Suprapubic skin (tissue), 4 donors: Measurements from ENCODE around the gene IRF4. TPM values are rescaled to one million over a fixed set of nuclear protein-coding genes. Genes with fewer than 3 reads are reported as not detected.

Source experiments
- DNase-seq, 2 donors: peaks; one replicate each; pipeline ENCODE4 v3.0.0-alpha.2; 2019; ENCODE audit warnings: low spot score in 2 of 2
- H3K27ac ChIP-seq: fragments of 200-600 bp; sonication (generic); one replicate; pipeline ENCODE4 v1.5.1; 2019
- H3K27me3 ChIP-seq: fragments of 200-600 bp; sonication (generic); one replicate; pipeline ENCODE4 v1.5.1; 2019
- H3K36me3 ChIP-seq: fragments of 200-600 bp; sonication (generic); one replicate; pipeline ENCODE4 v1.5.1; 2019
- H3K4me1 ChIP-seq: fragments of 200-600 bp; sonication (generic); one replicate; pipeline ENCODE4 v1.5.1; 2019
- H3K4me3 ChIP-seq: fragments of 200-600 bp; sonication (generic); one replicate; pipeline ENCODE4 v1.5.1; 2019; ENCODE audit warnings: mild to moderate bottlenecking
- H3K9me3 ChIP-seq: fragments of 200-600 bp; sonication (generic); one replicate; pipeline ENCODE4 v1.5.1; 2019
- CTCF ChIP-seq, 2 donors: fragments of 200-600 bp in 1 of 2; fragments of 450-650 bp in 1 of 2; sonication (generic) in 1 of 2; IDR thresholded peaks; one replicate each; pipeline ENCODE4 v1.5.1; 2016 to 2019; ENCODE audit warnings: antibody characterized with exemption in 2 of 2, mild to moderate bottlenecking in 1 of 2, moderate library complexity in 1 of 2
- EP300 ChIP-seq: sonication (generic); formaldehyde crosslinking; IDR thresholded peaks from one replicate; pipeline ENCODE4 v1.6.1; 2017; ENCODE audit warnings: antibody characterized with exemption
- POLR2A ChIP-seq, 2 donors: fragments of 450-650 bp; IDR thresholded peaks; one replicate each; pipeline ENCODE4 v1.6.1; 2017; ENCODE audit warnings: antibody characterized with exemption in 2 of 2, mild to moderate bottlenecking in 2 of 2, moderate library complexity in 2 of 2
- POLR2AphosphoS5 ChIP-seq, 3 donors: sonication (generic); formaldehyde crosslinking; IDR thresholded peaks; one replicate each; pipeline ENCODE4 v1.6.1; 2017; ENCODE audit warnings: antibody characterized with exemption in 3 of 3
- WGBS: methylation state at CpG from one replicate; pipeline ENCODE4 v1.1.5; 2018; 5-methylcytosine and 5-hydroxymethylcytosine counted together
- total RNA-seq, 4 donors: library from RNA; depleted of rRNA; stranded (reverse); fragments of >200 nt; gene quantifications; one replicate each; pipeline ENCODE4 v1.1.0, GENCODE V29; 2016

Gene IRF4
- total RNA-seq, 4 donors from 2014 or later: 17.3 to 22.8 (median 20.4) TPM

- no peak overlapping the region for H3K4me3 ChIP-seq
- no peak for DNase-seq
- H3K9me3 ChIP-seq: no peaks in the 10 kb centered on the region
- WGBS: 87% methylated on average over 18 of the region's 18 CpGs
- no peaks in the 10 kb centered on the region for H3K4me1 ChIP-seq
- TF ChIP-seq POLR2A (IDR thresholded peaks at IDR 0.05): no peak
- no peak for TF ChIP-seq CTCF (IDR thresholded peaks at IDR 0.05)
- no peak for TF ChIP-seq EP300
- no peak for TF ChIP-seq POLR2AphosphoS5 (IDR thresholded peaks at IDR 0.05)
- H3K27ac ChIP-seq: no peak overlapping the region
- H3K27me3 ChIP-seq: no peaks in the 10 kb centered on the region
- H3K36me3 ChIP-seq: peaks cover 16% of the 10 kb centered on the region
These were observed 37.6 kb upstream of the IRF4 start for GRCh38 chr6:353642-354614.

GRCh38 chr6:354631-355280 is 36.8 kb upstream of the IRF4 start:
- WGBS: 89% methylated on average over 15 of the region's 15 CpGs
- H3K4me1 ChIP-seq: no peaks in the 10 kb centered on the region
- H3K27me3 ChIP-seq: no peaks in the 10 kb centered on the region
- peaks cover 7% of the 10 kb centered on the region for H3K36me3 ChIP-seq
- H3K27ac ChIP-seq: no peak overlapping the region
- H3K4me3 ChIP-seq: no peak overlapping the region
- no peak for DNase-seq
- TF ChIP-seq EP300 (no peak), POLR2A (IDR thresholded peaks at IDR 0.05) (no peak), CTCF (IDR thresholded peaks at IDR 0.05) (no peak), POLR2AphosphoS5 (IDR thresholded peaks at IDR 0.05) (no peak)
- H3K9me3 ChIP-seq: no peaks in the 10 kb centered on the region

GRCh38 chr6:355373-356208 is 36.0 kb upstream of the IRF4 start:
- Histone ChIP-seq H3K4me1 (no peaks in the 10 kb centered on the region), H3K4me3 (no peak overlapping the region), H3K36me3 (peaks cover 6% of the 10 kb centered on the region), H3K27ac (no peak overlapping the region), H3K9me3 (no peaks in the 10 kb centered on the region), H3K27me3 (no peaks in the 10 kb centered on the region)
- DNase-seq: no peak
- TF ChIP-seq POLR2AphosphoS5 (IDR thresholded peaks at IDR 0.05) (no peak), EP300 (no peak), POLR2A (IDR thresholded peaks at IDR 0.05) (no peak), CTCF (IDR thresholded peaks at IDR 0.05) (no peak)
- WGBS: 84% methylated on average over 9 of the region's 9 CpGs

- Histone ChIP-seq H3K4me3 (no peak overlapping the region), H3K27me3 (no peaks in the 10 kb centered on the region), H3K27ac (no peak overlapping the region), H3K4me1 (no peaks in the 10 kb centered on the region), H3K9me3 (no peaks in the 10 kb centered on the region), H3K36me3 (peaks cover 6% of the 10 kb centered on the region)
- TF ChIP-seq EP300 (no peak), POLR2AphosphoS5 (IDR thresholded peaks at IDR 0.05) (no peak), POLR2A (IDR thresholded peaks at IDR 0.05) (no peak), CTCF (IDR thresholded peaks at IDR 0.05) (no peak)
- DNase-seq: no peak
- 88% methylated on average over 11 of the region's 11 CpGs for WGBS
These were observed 34.7 kb upstream of the IRF4 start for GRCh38 chr6:356828-357251.
